Measurements from ENCODE around the gene PODNL1. TPM values are rescaled to one million over a fixed set of nuclear protein-coding genes. Genes with fewer than 3 reads are reported as not detected.

The PODNL1 gene
- total and polyA plus RNA-seq, 10 of the 15 experiments (the other 5 are each of a cell fraction or from before 2014, with no cell fraction given): 0.04 to 0.44 TPM; not detected in 8

DNA sequence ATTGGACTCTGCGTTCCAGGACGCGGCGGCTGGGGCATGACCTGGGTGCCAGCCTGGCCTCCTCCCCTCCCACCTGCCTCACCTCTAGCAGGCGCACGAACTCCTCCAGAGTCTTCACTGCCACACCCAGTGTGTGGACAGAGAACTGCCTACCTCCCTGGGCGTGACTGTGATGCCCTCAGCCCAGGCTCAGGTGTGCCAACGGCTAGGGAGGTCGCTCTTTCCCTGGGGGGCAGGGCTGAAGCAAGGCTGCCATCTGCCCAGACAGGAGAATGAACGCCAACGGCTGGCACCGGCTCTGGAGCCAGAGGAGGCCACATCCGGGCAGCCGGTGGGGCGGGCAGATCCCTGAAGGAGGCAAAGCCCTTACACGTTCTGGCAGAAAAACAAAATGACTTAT, 49.9 kb downstream of the PODNL1 start:
- Histone ChIP-seq H3K27ac (ENCODE audit: control insufficient read depth, insufficient read depth) (no peak overlapping the region), H3K36me3 (ENCODE audit: control insufficient read depth in 2 of 2, insufficient read depth in 2 of 2, low read length in 1 of 2) (no peaks in the 10 kb centered on the region), H3K9ac (ENCODE audit: control insufficient read depth, insufficient read depth, low read length) (no peak overlapping the region), H3K79me2 (ENCODE audit: control insufficient read depth, insufficient read depth, low read length) (no peaks in the 10 kb centered on the region), H3K4me2 (ENCODE audit: control insufficient read depth, insufficient read depth) (no peak overlapping the region), H3K4me3 (no peak overlapping the region), H2AFZ (ENCODE audit: control insufficient read depth, low read depth, low read length) (no peak overlapping the region), H3K4me1 (ENCODE audit: control insufficient read depth, insufficient read depth, low read length) (no peaks in the 10 kb centered on the region), H3K9me3 (replicated peaks; ENCODE audit: control insufficient read depth, insufficient read depth, low read length) (no peaks in the 10 kb centered on the region), H3K27me3 (replicated peaks in 1 of 2; ENCODE audit: control insufficient read depth in 2 of 2, insufficient read depth in 2 of 2, low read length in 1 of 2) (no peaks in the 10 kb centered on the region), H4K20me1 (ENCODE audit: control insufficient read depth, insufficient read depth) (no peaks in the 10 kb centered on the region)
- TF ChIP-seq NFYB (IDR thresholded peaks at IDR 0.05; ENCODE audit: insufficient read depth, low read depth, low read length): no peak
- POLR2A ChIA-PET: interaction anchor here (0.7 kb wide), 4 partner anchors 25 to 725 kb away, joined by 3 to 4 read pairs (median 3); no protein-coding TSS in a partner anchor
- RAD21 ChIA-PET (ENCODE audit: unreplicated experiment): no interaction called here
- DNase-seq (ENCODE audit: low read depth, low spot score): no peak
- FAIRE-seq: no peak
- intact Hi-C loops (cut with micrococcal nuclease; ENCODE audit: unreplicated experiment) (no loop called here), in situ Hi-C loops (cut with MboI) (loop anchor here (25.0 kb wide), 1 partner anchor 449 kb away; no protein-coding TSS in a partner anchor)
- no TSS peak for BruUV-seq (replicated peaks)
- no peak for ATAC-seq
- CTCF ChIA-PET: interaction anchor here (1.3 kb wide), 1 partner anchor 171 kb away, joined by 4 read pairs; no protein-coding TSS in a partner anchor
- 44% methylated on average over 16 of the region's 16 CpGs for WGBS (ENCODE audit: insufficient coverage, insufficient replicate concordance, low lambda C conversion rate, missing lambda C conversion rate)
- SMC1A ChIA-PET (ENCODE audit: uncharacterized antibody, unreplicated experiment): interaction anchor here (1.1 kb wide), 1 partner anchor 172 kb away, joined by 4 read pairs; no protein-coding TSS in a partner anchor

DNA sequence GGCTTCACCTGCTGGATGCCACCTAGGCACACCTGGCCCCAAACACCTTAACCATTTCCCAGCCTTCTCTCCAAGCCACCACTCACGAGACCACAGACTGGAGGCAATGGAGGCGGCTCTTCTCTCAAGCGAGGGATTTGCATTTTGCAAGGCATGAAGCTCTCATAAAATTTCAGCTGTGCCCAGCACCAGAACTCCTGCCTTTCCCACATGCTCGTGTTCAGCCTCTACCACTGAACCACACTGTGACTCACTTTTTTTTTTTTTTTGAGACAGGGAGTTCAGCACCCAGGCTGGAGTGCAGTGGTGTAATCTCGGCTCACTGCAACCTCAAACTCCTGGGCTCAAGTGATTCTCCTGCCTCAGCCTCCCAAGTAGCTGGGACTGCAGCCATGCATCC, 50.7 kb downstream of the PODNL1 start:
- FAIRE-seq: no peak
- ChIA-PET SMC1A (ENCODE audit: uncharacterized antibody, unreplicated experiment) (interaction anchor here (1.1 kb wide), 1 partner anchor 173 kb away, joined by 4 read pairs; no protein-coding TSS in a partner anchor), CTCF (interaction anchor here (1.2 to 1.4 kb wide), 3 partner anchors 116 to 184 kb away, joined by 3 to 5 read pairs (median 4); no protein-coding TSS in a partner anchor), POLR2A (interaction anchor here (0.5 to 0.7 kb wide), 5 partner anchors 25 to 724 kb away, joined by 3 to 6 read pairs (median 3); no protein-coding TSS in a partner anchor), RAD21 (ENCODE audit: unreplicated experiment) (no interaction called here)
- H3K27ac ChIP-seq (ENCODE audit: control insufficient read depth, insufficient read depth): no peak overlapping the region
- ATAC-seq: no peak
- 20% methylated on average over 5 of the region's 5 CpGs for WGBS (ENCODE audit: insufficient coverage, insufficient replicate concordance, low lambda C conversion rate, missing lambda C conversion rate)
- no peak overlapping the region for H3K4me2 ChIP-seq (ENCODE audit: control insufficient read depth, insufficient read depth)
- no peak overlapping the region for H2AFZ ChIP-seq (ENCODE audit: control insufficient read depth, low read depth, low read length)
- in situ Hi-C loops (cut with MboI) (loop anchor here (25.0 kb wide), 1 partner anchor 450 kb away; no protein-coding TSS in a partner anchor), intact Hi-C loops (cut with micrococcal nuclease; ENCODE audit: unreplicated experiment) (no loop called here)
- no TSS peak for BruUV-seq (replicated peaks)
- H3K79me2 ChIP-seq (ENCODE audit: control insufficient read depth, insufficient read depth, low read length): no peaks in the 10 kb centered on the region
- H3K9me3 ChIP-seq (replicated peaks; ENCODE audit: control insufficient read depth, insufficient read depth, low read length): no peaks in the 10 kb centered on the region
- no peak overlapping the region for H3K9ac ChIP-seq (ENCODE audit: control insufficient read depth, insufficient read depth, low read length)
- DNase-seq (ENCODE audit: low read depth, low spot score): no peak
- no peaks in the 10 kb centered on the region for H4K20me1 ChIP-seq (ENCODE audit: control insufficient read depth, insufficient read depth)
- no peak overlapping the region for H3K4me3 ChIP-seq
- peaks cover 1% of the 10 kb centered on the region for H3K4me1 ChIP-seq (ENCODE audit: control insufficient read depth, insufficient read depth, low read length)
- no peaks in the 10 kb centered on the region for H3K27me3 ChIP-seq (replicated peaks in 1 of 2; ENCODE audit: control insufficient read depth in 2 of 2, insufficient read depth in 2 of 2, low read length in 1 of 2)
- no peaks in the 10 kb centered on the region for H3K36me3 ChIP-seq (ENCODE audit: control insufficient read depth in 2 of 2, insufficient read depth in 2 of 2, low read length in 1 of 2)
- no peak for TF ChIP-seq RELA (IDR thresholded peaks at IDR 0.05; ENCODE audit: borderline replicate concordance, partially characterized antibody)
- TF ChIP-seq, protein P1, sequence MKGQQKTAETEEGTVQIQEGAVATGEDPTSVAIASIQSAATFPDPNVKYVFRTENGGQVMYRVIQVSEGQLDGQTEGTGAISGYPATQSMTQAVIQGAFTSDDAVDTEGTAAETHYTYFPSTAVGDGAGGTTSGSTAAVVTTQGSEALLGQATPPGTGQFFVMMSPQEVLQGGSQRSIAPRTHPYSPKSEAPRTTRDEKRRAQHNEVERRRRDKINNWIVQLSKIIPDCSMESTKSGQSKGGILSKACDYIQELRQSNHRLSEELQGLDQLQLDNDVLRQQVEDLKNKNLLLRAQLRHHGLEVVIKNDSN (IDR thresholded peaks at IDR 0.05; ENCODE audit: borderline replicate concordance, extremely low read length, insufficient read depth, low read depth, low read length): no peak
- TF ChIP-seq ZSCAN29 (IDR thresholded peaks at IDR 0.05): no peak
- TF ChIP-seq STAT1 (conservative IDR thresholded peaks at IDR 0.05): no peak
- TF ChIP-seq RAD21 (IDR thresholded peaks at IDR 0.05; ENCODE audit: insufficient read depth, low read depth, low read length): no peak
- no peak for TF ChIP-seq RFX5 (IDR thresholded peaks at IDR 0.05; ENCODE audit: low read depth, low read length)
- TF ChIP-seq HDAC6 (IDR thresholded peaks at IDR 0.05; ENCODE audit: unreplicated experiment): no peak
- no peak for TF ChIP-seq TCF3 (IDR thresholded peaks at IDR 0.05; ENCODE audit: borderline replicate concordance, insufficient read depth, low read depth, low read length)
- TF ChIP-seq, protein P2, sequence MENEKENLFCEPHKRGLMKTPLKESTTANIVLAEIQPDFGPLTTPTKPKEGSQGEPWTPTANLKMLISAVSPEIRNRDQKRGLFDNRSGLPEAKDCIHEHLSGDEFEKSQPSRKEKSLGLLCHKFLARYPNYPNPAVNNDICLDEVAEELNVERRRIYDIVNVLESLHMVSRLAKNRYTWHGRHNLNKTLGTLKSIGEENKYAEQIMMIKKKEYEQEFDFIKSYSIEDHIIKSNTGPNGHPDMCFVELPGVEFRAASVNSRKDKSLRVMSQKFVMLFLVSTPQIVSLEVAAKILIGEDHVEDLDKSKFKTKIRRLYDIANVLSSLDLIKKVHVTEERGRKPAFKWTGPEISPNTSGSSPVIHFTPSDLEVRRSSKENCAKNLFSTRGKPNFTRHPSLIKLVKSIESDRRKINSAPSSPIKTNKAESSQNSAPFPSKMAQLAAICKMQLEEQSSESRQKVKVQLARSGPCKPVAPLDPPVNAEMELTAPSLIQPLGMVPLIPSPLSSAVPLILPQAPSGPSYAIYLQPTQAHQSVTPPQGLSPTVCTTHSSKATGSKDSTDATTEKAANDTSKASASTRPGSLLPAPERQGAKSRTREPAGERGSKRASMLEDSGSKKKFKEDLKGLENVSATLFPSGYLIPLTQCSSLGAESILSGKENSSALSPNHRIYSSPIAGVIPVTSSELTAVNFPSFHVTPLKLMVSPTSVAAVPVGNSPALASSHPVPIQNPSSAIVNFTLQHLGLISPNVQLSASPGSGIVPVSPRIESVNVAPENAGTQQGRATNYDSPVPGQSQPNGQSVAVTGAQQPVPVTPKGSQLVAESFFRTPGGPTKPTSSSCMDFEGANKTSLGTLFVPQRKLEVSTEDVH (IDR thresholded peaks at IDR 0.05; ENCODE audit: low read depth, partially characterized antibody): no peak
- no peak for TF ChIP-seq NR2C2 (IDR thresholded peaks at IDR 0.05; ENCODE audit: borderline replicate concordance, control insufficient read depth, insufficient read length, low read depth)
- no peak for TF ChIP-seq ZBED1 (IDR thresholded peaks at IDR 0.05; ENCODE audit: borderline replicate concordance)
- no peak for TF ChIP-seq NFYA (IDR thresholded peaks at IDR 0.05; ENCODE audit: borderline replicate concordance, low read depth, low read length)
